H9 (cell line): ENCODE measurements around the gene TNFSF10. TPM values are rescaled to one million over a fixed set of nuclear protein-coding genes. Genes with fewer than 3 reads are reported as not detected.

Experiments
- DNase-seq: peaks from one replicate; pipeline ENCODE4 v3.0.0-alpha.2; 2017
- H2AFZ ChIP-seq: one replicate; pipeline ENCODE4 v1.6.1; 2013; ENCODE audit warnings: mild to moderate bottlenecking, low read length, control low read depth, moderate library complexity
- H2AK5ac ChIP-seq: 2 replicates; pipeline ENCODE4 v1.6.1; 2013; ENCODE audit warnings: low read length, control low read depth, mixed read lengths; ENCODE audit not compliant: insufficient read length
- H2BK120ac ChIP-seq: one replicate; pipeline ENCODE4 v1.6.1; 2013; ENCODE audit warnings: low read depth, mild to moderate bottlenecking, low read length, control low read depth, inconsistent platforms; ENCODE audit not compliant: poor library complexity, severe bottlenecking
- H2BK12ac ChIP-seq: 2 replicates; pipeline ENCODE4 v1.6.1; 2013; ENCODE audit warnings: low read length, control low read depth, mixed read lengths, low read depth; ENCODE audit not compliant: insufficient read length
- H2BK15ac ChIP-seq: 2 replicates; pipeline ENCODE4 v1.6.1; 2013; ENCODE audit warnings: low read depth, low read length, control low read depth
- H2BK20ac ChIP-seq: one replicate; pipeline ENCODE4 v1.6.1; 2013; ENCODE audit warnings: low read depth, mild to moderate bottlenecking, low read length, control low read depth, inconsistent platforms; ENCODE audit not compliant: poor library complexity, severe bottlenecking
- H2BK5ac ChIP-seq: 2 replicates; pipeline ENCODE4 v1.6.1; 2013; ENCODE audit warnings: low read length, control low read depth, mixed read lengths; ENCODE audit not compliant: insufficient read length
- H3K14ac ChIP-seq: 2 replicates; pipeline ENCODE4 v1.6.1; 2013; ENCODE audit warnings: low read length, control low read depth; ENCODE audit not compliant: insufficient read depth
- H3K18ac ChIP-seq: 2 replicates; pipeline ENCODE4 v1.6.1; 2013; ENCODE audit warnings: low read depth, mild to moderate bottlenecking, mixed read lengths, low read length, control low read depth; ENCODE audit not compliant: insufficient read length
- H3K23ac ChIP-seq: 2 replicates; pipeline ENCODE4 v1.6.1; 2013; ENCODE audit warnings: low read length, control low read depth, mixed read lengths, low read depth; ENCODE audit not compliant: insufficient read length
- H3K23me2 ChIP-seq: 2 replicates; pipeline ENCODE4 v1.6.1; 2013; ENCODE audit warnings: low read depth, mild to moderate bottlenecking, mixed read lengths, low read length, control low read depth; ENCODE audit not compliant: insufficient read length, poor library complexity, severe bottlenecking
- H3K27ac ChIP-seq: 2 replicates; pipeline ENCODE4 v1.5.1; 2013; ENCODE audit warnings: low read length, control low read depth, mixed read lengths, low read depth; ENCODE audit not compliant: insufficient read length
- H3K27me3 ChIP-seq: 2 replicates; pipeline ENCODE4 v1.6.1; 2013; ENCODE audit warnings: low read length, control low read depth, inconsistent platforms; ENCODE audit not compliant: insufficient read depth
- H3K4ac ChIP-seq: 2 replicates; pipeline ENCODE4 v1.6.1; 2013; ENCODE audit warnings: low read depth, mild to moderate bottlenecking, control low read depth, inconsistent platforms, low read length, moderate library complexity
- H3K4me1 ChIP-seq: 2 replicates; pipeline ENCODE4 v1.6.1; 2013; ENCODE audit warnings: low read length, control low read depth, inconsistent platforms; ENCODE audit not compliant: insufficient read depth
- H3K4me2 ChIP-seq: 2 replicates; pipeline ENCODE4 v1.6.1; 2013; ENCODE audit warnings: low read length, control low read depth, mixed read lengths; ENCODE audit not compliant: insufficient read length, insufficient read depth
- H3K56ac ChIP-seq: 2 replicates; pipeline ENCODE4 v1.6.1; 2013; ENCODE audit warnings: low read depth, mild to moderate bottlenecking, mixed read lengths, low read length, control low read depth; ENCODE audit not compliant: insufficient read length
- H3K79me1 ChIP-seq: 2 replicates; pipeline ENCODE4 v1.6.1; 2013; ENCODE audit warnings: low read depth, mild to moderate bottlenecking, moderate library complexity, low read length, control low read depth, inconsistent platforms; ENCODE audit not compliant: insufficient read depth, poor library complexity, severe bottlenecking
- H3K79me2 ChIP-seq: 2 replicates; pipeline ENCODE4 v1.6.1; 2013; ENCODE audit warnings: low read length, control low read depth, inconsistent platforms; ENCODE audit not compliant: insufficient read depth
- H3K9ac ChIP-seq: 2 replicates; pipeline ENCODE4 v1.6.1; 2013; ENCODE audit warnings: low read length, control low read depth, mixed read lengths; ENCODE audit not compliant: insufficient read length; ENCODE audit errors: extremely low read depth
- H3K9me3 ChIP-seq: one replicate; pipeline ENCODE4 v1.6.1; 2013; ENCODE audit warnings: low read depth, low read length, inconsistent platforms; ENCODE audit not compliant: control insufficient read depth
- H3T11ph ChIP-seq: one replicate; pipeline ENCODE4 v1.6.1; 2013; ENCODE audit warnings: mild to moderate bottlenecking, low read length, control low read depth, inconsistent platforms
- H4K20me1 ChIP-seq: one replicate; pipeline ENCODE4 v1.6.1; 2013; ENCODE audit not compliant: control insufficient read depth, insufficient read length, insufficient read depth
- H4K5ac ChIP-seq: 2 replicates; pipeline ENCODE4 v1.6.1; 2013; ENCODE audit warnings: low read depth, mild to moderate bottlenecking, mixed read lengths, low read length, control low read depth; ENCODE audit not compliant: insufficient read length
- H4K8ac ChIP-seq: replicated peaks from 2 replicates; pipeline ENCODE4 v1.6.1; 2013; ENCODE audit warnings: low read length, control low read depth, mixed read lengths, low read depth; ENCODE audit not compliant: insufficient read length
- H4K91ac ChIP-seq: 2 replicates; pipeline ENCODE4 v1.6.1; 2013; ENCODE audit warnings: low read depth, mild to moderate bottlenecking, moderate library complexity, mixed read lengths, low read length, control low read depth; ENCODE audit not compliant: insufficient read length
- H3K27ac Mint-ChIP-seq, 3 experiments: 2 replicates in 2 of 3; 3 replicates in 1 of 3; pipeline ENCODE4 v1.8.0; 2020 to 2021; ENCODE audit warnings: mixed read lengths in 3 of 3, mild to moderate bottlenecking in 1 of 3, moderate library complexity in 1 of 3
- H3K27me3 Mint-ChIP-seq: 2 replicates; pipeline ENCODE4 v1.8.0; 2021; ENCODE audit warnings: low read depth, mild to moderate bottlenecking, moderate library complexity, mixed read lengths
- H3K36me3 Mint-ChIP-seq, 3 experiments: 2 replicates in 2 of 3; 3 replicates in 1 of 3; pipeline ENCODE4 v1.8.0; 2020 to 2021; ENCODE audit warnings: low read depth in 3 of 3, mixed read lengths in 3 of 3; ENCODE audit not compliant: insufficient read depth in 1 of 3
- H3K4me1 Mint-ChIP-seq, 2 experiments: 2 replicates each; pipeline ENCODE4 v1.8.0; 2020; ENCODE audit warnings: mixed read lengths in 2 of 2
- H3K4me3 Mint-ChIP-seq, 2 experiments: 2 replicates in 1 of 2; 3 replicates in 1 of 2; pipeline ENCODE4 v1.8.0; 2020 to 2021; ENCODE audit warnings: mild to moderate bottlenecking in 2 of 2, mixed read lengths in 2 of 2, moderate library complexity in 1 of 2
- H3K9me3 Mint-ChIP-seq, 2 experiments: 2 replicates in 1 of 2; 3 replicates in 1 of 2; pipeline ENCODE4 v1.8.0; 2020; ENCODE audit warnings: mild to moderate bottlenecking in 2 of 2, mixed read lengths in 2 of 2, moderate library complexity in 1 of 2
- WGBS: extraction: QIAGEN DNeasy Blood & Tissue Kit; methylation state at CpG from one replicate; pipeline ENCODE4 v1.1.7; 2013; ENCODE audit warnings: missing lambda C conversion rate, low lambda C conversion rate, mixed read lengths; ENCODE audit not compliant: insufficient read length; ENCODE audit errors: extremely low coverage; 5-methylcytosine and 5-hydroxymethylcytosine counted together
- total RNA-seq: library from RNA; stranded (reverse); gene quantifications from 2 replicates; pipeline ENCODE4 v1.2.1, GENCODE V29; 2021
- TF ChIP-seq, protein P1 (sequence below): fragments of 200-600 bp; sonication (generic); conservative IDR thresholded peaks from 3 replicates; pipeline ENCODE4 v1.8.0; 2021; ENCODE audit warnings: antibody characterized with exemption, mild to moderate bottlenecking

The TNFSF10 gene
- total RNA-seq, 1 experiment from 2014 or later: not detected

DNA sequence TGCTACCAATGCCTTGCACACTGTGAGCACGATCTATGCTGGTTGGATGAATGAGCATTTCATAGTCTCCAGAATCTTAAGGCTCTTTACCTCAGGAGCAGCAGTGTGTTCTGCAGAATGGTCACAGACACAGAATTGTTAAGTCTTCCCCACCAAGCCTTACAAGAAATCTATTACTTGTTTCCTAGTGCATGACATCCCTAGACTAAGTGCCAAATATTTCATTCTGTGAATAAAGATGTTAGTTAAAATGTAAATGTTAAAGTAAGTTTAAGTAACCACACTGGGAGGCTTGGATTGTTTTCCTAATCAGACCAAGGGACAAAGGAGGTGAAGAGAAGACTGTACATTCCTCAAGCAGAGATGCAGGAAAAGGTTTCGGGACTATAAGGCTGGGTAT lies 4.1 kb upstream of the TNFSF10 start:
- no peak overlapping the region for H3K56ac ChIP-seq
- H4K8ac ChIP-seq: no peak overlapping the region
- Mint-ChIP-seq H3K4me3 (no peak overlapping the region), H3K9me3 (no peaks in the 10 kb centered on the region), H3K36me3 (no peaks in the 10 kb centered on the region), H3K27me3 (peaks cover 2% of the 10 kb centered on the region), H3K4me1 (peaks cover 8 to 9% of the 10 kb centered on the region in 2 experiments), H3K27ac (no peak overlapping the region)
- H4K5ac ChIP-seq: no peak overlapping the region
- no peak overlapping the region for H3K23ac ChIP-seq
- no CpG with 5 or more reads among the region's 2 CpGs for WGBS
- no peaks in the 10 kb centered on the region for H3K27me3 ChIP-seq
- H2BK120ac ChIP-seq: no peak overlapping the region
- 0 out of 2 replicates have a peak, but pooled peaks cover 1% of the 10 kb centered on the region for H3K79me2 ChIP-seq
- no peak overlapping the region for H3K18ac ChIP-seq
- no peaks in the 10 kb centered on the region for H4K20me1 ChIP-seq
- no peak overlapping the region for H3K14ac ChIP-seq
- H3T11ph ChIP-seq: no peak overlapping the region
- H2AFZ ChIP-seq: no peak overlapping the region
- H2BK15ac ChIP-seq: no peak overlapping the region
- no peaks in the 10 kb centered on the region for H3K79me1 ChIP-seq
- H2BK5ac ChIP-seq: no peak overlapping the region
- H3K9me3 ChIP-seq: no peaks in the 10 kb centered on the region
- TF ChIP-seq, protein P1, sequence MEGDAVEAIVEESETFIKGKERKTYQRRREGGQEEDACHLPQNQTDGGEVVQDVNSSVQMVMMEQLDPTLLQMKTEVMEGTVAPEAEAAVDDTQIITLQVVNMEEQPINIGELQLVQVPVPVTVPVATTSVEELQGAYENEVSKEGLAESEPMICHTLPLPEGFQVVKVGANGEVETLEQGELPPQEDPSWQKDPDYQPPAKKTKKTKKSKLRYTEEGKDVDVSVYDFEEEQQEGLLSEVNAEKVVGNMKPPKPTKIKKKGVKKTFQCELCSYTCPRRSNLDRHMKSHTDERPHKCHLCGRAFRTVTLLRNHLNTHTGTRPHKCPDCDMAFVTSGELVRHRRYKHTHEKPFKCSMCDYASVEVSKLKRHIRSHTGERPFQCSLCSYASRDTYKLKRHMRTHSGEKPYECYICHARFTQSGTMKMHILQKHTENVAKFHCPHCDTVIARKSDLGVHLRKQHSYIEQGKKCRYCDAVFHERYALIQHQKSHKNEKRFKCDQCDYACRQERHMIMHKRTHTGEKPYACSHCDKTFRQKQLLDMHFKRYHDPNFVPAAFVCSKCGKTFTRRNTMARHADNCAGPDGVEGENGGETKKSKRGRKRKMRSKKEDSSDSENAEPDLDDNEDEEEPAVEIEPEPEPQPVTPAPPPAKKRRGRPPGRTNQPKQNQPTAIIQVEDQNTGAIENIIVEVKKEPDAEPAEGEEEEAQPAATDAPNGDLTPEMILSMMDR: no peak
- H2AK5ac ChIP-seq: no peak overlapping the region
- no peak overlapping the region for H3K9ac ChIP-seq
- no peaks in the 10 kb centered on the region for H3K23me2 ChIP-seq
- H3K4me2 ChIP-seq: no peak overlapping the region
- H3K27ac ChIP-seq: no peak overlapping the region
- no peak overlapping the region for H3K4ac ChIP-seq
- H2BK20ac ChIP-seq: no peak overlapping the region
- no peak overlapping the region for H2BK12ac ChIP-seq
- DNase-seq: no peak
- no peak overlapping the region for H4K91ac ChIP-seq
- H3K4me1 ChIP-seq: peaks cover 6% of the 10 kb centered on the region; the same call in 1 of the 2 replicates
